ENCODE results near the gene COQ10A. TPM values are rescaled to one million over a fixed set of nuclear protein-coding genes. Genes with fewer than 3 reads are reported as not detected.
"Not testable (repeated sequence)": the region's sequence is repeated elsewhere in the genome, so short reads cannot be mapped to it uniquely, and the experiment has no call there.

Gene COQ10A
- total RNA-seq, 2 experiments from 2014 or later = 19.6 to 19.7 TPM

GRCh38 chr12:56260921-56261320 is 5.8 kb upstream of the COQ10A start:
- Mint-ChIP-seq H3K4me3 (no peak overlapping the region), H3K27ac (no peak overlapping the region), H3K4me1 (ENCODE audit: low read depth) (peaks cover 22% of the 10 kb centered on the region), H3K27me3 (ENCODE audit: low read depth) (no peaks in the 10 kb centered on the region), H3K9me3 (ENCODE audit: insufficient read depth) (no peaks in the 10 kb centered on the region), H3K36me3 (ENCODE audit: low read depth) (peaks cover 3% of the 10 kb centered on the region)
- CTCF ChIA-PET = interaction anchor here (0.7 to 1.0 kb wide), 2 partner anchors 15 to 39 kb away, joined by 3 read pairs; no protein-coding TSS in a partner anchor
- ATAC-seq (no peak), DNase-seq (no peak)
- POLR2A ChIA-PET = no interaction called here

- H3K4me3 Mint-ChIP-seq = no peak overlapping the region
- no peak overlapping the region for H3K27ac Mint-ChIP-seq
- H3K27me3 Mint-ChIP-seq (ENCODE audit: low read depth) = no peaks in the 10 kb centered on the region
- no peaks in the 10 kb centered on the region for H3K9me3 Mint-ChIP-seq (ENCODE audit: insufficient read depth)
- DNase-seq (no peak), ATAC-seq (no peak)
- CTCF ChIA-PET = interaction anchor here (1.0 kb wide), 1 partner anchor 14 kb away, joined by 3 read pairs; no protein-coding TSS in a partner anchor
- POLR2A ChIA-PET = no interaction called here
- H3K36me3 Mint-ChIP-seq (ENCODE audit: low read depth) = no peaks in the 10 kb centered on the region
- peaks cover 20% of the 10 kb centered on the region for H3K4me1 Mint-ChIP-seq (ENCODE audit: low read depth)
Measured at GRCh38 chr12:56261503-56262232, 5.1 kb upstream of the COQ10A start.

DNA sequence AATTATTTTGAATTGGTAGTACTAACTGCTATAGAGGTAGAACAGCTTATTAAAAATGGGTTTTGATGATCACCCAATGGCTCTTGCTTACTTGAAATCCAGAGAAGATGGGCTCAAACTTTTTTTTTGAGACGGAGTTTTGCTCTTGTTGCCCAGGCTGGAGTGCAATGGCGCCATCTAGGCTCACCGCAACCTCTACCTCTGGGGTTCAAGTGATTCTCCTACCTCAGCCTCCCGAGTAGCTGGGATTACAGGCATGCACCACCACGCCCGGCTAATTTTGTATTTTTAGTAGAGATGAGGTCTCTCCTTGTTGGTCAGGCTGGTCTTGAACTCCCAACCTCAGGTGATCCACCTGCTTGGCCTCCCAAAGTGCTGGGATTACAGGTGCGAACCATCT is 3.8 kb upstream of the COQ10A start:
- not testable (repeated sequence) for H3K36me3 Mint-ChIP-seq (ENCODE audit: low read depth)

GRCh38 chr12:56266068-56266692 is 562 bp upstream of the COQ10A start:
- peaks cover 19% of the 10 kb centered on the region for H3K36me3 Mint-ChIP-seq (ENCODE audit: low read depth)
- peaks cover 18% of the 10 kb centered on the region for H3K4me1 Mint-ChIP-seq (ENCODE audit: low read depth)
- H3K27me3 Mint-ChIP-seq (ENCODE audit: low read depth); H3K9me3 Mint-ChIP-seq (ENCODE audit: insufficient read depth); ATAC-seq; DNase-seq: not testable (repeated sequence)
- POLR2A ChIA-PET = interaction anchor here (0.6 to 2.3 kb wide), 7 partner anchors 9 to 97 kb away, joined by 3 to 9 read pairs (median 3); partner anchors contain the start of genes CNPY2 and RNF41
- peak overlapping the region; percentile 93 for H3K4me3 Mint-ChIP-seq
- CTCF ChIA-PET = interaction anchor here (0.8 to 4.1 kb wide), 14 partner anchors 8 to 528 kb away, joined by 3 to 18 read pairs (median 6); partner anchors contain the start of genes ANKRD52, RNF41 and SMARCC2
- peak overlapping the region; percentile 95 for H3K27ac Mint-ChIP-seq

More for the DNA sequence above, 3.8 kb upstream of the COQ10A start:
- ATAC-seq; H3K9me3 Mint-ChIP-seq (ENCODE audit: insufficient read depth); H3K27me3 Mint-ChIP-seq (ENCODE audit: low read depth); DNase-seq; POLR2A ChIA-PET; H3K27ac Mint-ChIP-seq; H3K4me3 Mint-ChIP-seq: not testable (repeated sequence)
- peaks cover 23% of the 10 kb centered on the region for H3K4me1 Mint-ChIP-seq (ENCODE audit: low read depth)
- CTCF ChIA-PET = interaction anchor here (0.7 to 1.6 kb wide), 4 partner anchors 16 to 1313 kb away, joined by 3 to 5 read pairs (median 3); partner anchors contain the start of gene RNF41

GRCh38 chr12:56267443-56268071 is 815 bp downstream of the COQ10A start:
- DNase-seq (no peak), ATAC-seq (no peak)
- peaks cover 30% of the 10 kb centered on the region for H3K36me3 Mint-ChIP-seq (ENCODE audit: low read depth)
- POLR2A ChIA-PET = interaction anchor here (0.6 to 2.3 kb wide), 6 partner anchors 8 to 1423 kb away, joined by 3 to 9 read pairs (median 6); partner anchors contain the start of genes CNPY2, IL23A, RNF41 and STAT2
- peak overlapping the region; percentile 93 for H3K4me3 Mint-ChIP-seq
- no peaks in the 10 kb centered on the region for H3K9me3 Mint-ChIP-seq (ENCODE audit: insufficient read depth)
- no peaks in the 10 kb centered on the region for H3K27me3 Mint-ChIP-seq (ENCODE audit: low read depth)
- peaks cover 18% of the 10 kb centered on the region for H3K4me1 Mint-ChIP-seq (ENCODE audit: low read depth)
- CTCF ChIA-PET = interaction anchor here (0.6 to 4.1 kb wide), 12 partner anchors 9 to 530 kb away, joined by 3 to 18 read pairs (median 4); partner anchors contain the start of genes ANKRD52, CNPY2, RNF41 and SMARCC2
- peak overlapping the region; percentile 95 for H3K27ac Mint-ChIP-seq

GRCh38 chr12:56271031-56271430 is 4.3 kb downstream of the COQ10A start:
- ATAC-seq = no peak
- H3K36me3 Mint-ChIP-seq (ENCODE audit: low read depth) = peaks cover 55% of the 10 kb centered on the region
- no peaks in the 10 kb centered on the region for H3K9me3 Mint-ChIP-seq (ENCODE audit: insufficient read depth)
- peaks cover 15% of the 10 kb centered on the region for H3K4me1 Mint-ChIP-seq (ENCODE audit: low read depth)
- H3K27ac Mint-ChIP-seq = no peak overlapping the region
- no peak for DNase-seq
- H3K4me3 Mint-ChIP-seq = no peak overlapping the region
- H3K27me3 Mint-ChIP-seq (ENCODE audit: low read depth) = no peaks in the 10 kb centered on the region
- ChIA-PET CTCF (interaction anchor here (0.9 to 3.3 kb wide), 3 partner anchors 19 to 82 kb away, joined by 4 to 12 read pairs (median 5); partner anchors contain the start of gene SMARCC2), POLR2A (interaction anchor here (0.5 kb wide), 1 partner anchor 1154 kb away, joined by 3 read pairs; no protein-coding TSS in a partner anchor)

- H3K27ac Mint-ChIP-seq; ATAC-seq; CTCF ChIA-PET; H3K4me3 Mint-ChIP-seq; DNase-seq; H3K27me3 Mint-ChIP-seq (ENCODE audit: low read depth); H3K9me3 Mint-ChIP-seq (ENCODE audit: insufficient read depth); H3K4me1 Mint-ChIP-seq (ENCODE audit: low read depth): not testable (repeated sequence)
- POLR2A ChIA-PET = interaction anchor here (1.0 kb wide), 1 partner anchor 10 kb away, joined by 3 read pairs; no protein-coding TSS in a partner anchor
- H3K36me3 Mint-ChIP-seq (ENCODE audit: low read depth) = peaks cover 58% of the 10 kb centered on the region
Measured at GRCh38 chr12:56272468-56272867, 5.7 kb downstream of the COQ10A start.

- DNase-seq (no peak), ATAC-seq (no peak)
- no peaks in the 10 kb centered on the region for H3K4me1 Mint-ChIP-seq (ENCODE audit: low read depth)
- CTCF ChIA-PET = interaction anchor here (1.2 kb wide), 1 partner anchor 36 kb away, joined by 3 read pairs; no protein-coding TSS in a partner anchor
- POLR2A ChIA-PET = no interaction called here
- H3K4me3 Mint-ChIP-seq = no peak overlapping the region
- H3K9me3 Mint-ChIP-seq (ENCODE audit: insufficient read depth) = no peaks in the 10 kb centered on the region
- H3K27me3 Mint-ChIP-seq (ENCODE audit: low read depth) = no peaks in the 10 kb centered on the region
- H3K36me3 Mint-ChIP-seq (ENCODE audit: low read depth) = peaks cover 60% of the 10 kb centered on the region
- no peak overlapping the region for H3K27ac Mint-ChIP-seq
Measured at GRCh38 chr12:56274299-56274698, 7.6 kb downstream of the COQ10A start.

DNA sequence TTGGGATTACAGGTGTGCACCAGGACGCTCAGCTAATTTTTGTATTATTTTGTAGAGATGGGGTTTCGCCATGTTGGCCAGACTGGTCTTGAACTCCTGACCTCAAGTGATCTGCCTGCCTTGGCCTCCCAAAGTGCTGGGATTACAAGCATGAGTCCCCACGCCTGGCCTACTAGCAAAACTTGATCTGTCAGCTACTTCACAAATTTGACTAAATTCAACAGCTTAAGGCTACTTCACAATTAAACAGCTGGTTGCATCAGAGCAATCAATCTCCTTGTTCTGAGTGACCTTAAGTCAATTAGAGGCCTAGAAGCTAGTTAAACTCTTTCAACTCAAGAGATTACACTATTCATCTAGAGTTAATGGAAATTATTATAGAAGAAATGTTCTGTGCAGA is 12.2 kb downstream of the COQ10A start:
- no peak overlapping the region for H3K4me3 Mint-ChIP-seq
- no peaks in the 10 kb centered on the region for H3K9me3 Mint-ChIP-seq (ENCODE audit: insufficient read depth)
- ChIA-PET POLR2A (interaction anchor here (1.3 kb wide), 1 partner anchor 13 kb away, joined by 4 read pairs; no protein-coding TSS in a partner anchor), CTCF (interaction anchor here (1.0 to 1.6 kb wide), 4 partner anchors 12 to 185 kb away, joined by 3 to 4 read pairs (median 4); partner anchors contain the start of gene COQ10A)
- H3K4me1 Mint-ChIP-seq (ENCODE audit: low read depth) = no peaks in the 10 kb centered on the region
- no peak for ATAC-seq
- H3K27ac Mint-ChIP-seq = no peak overlapping the region
- DNase-seq = no peak
- H3K36me3 Mint-ChIP-seq (ENCODE audit: low read depth) = peaks cover 55% of the 10 kb centered on the region
- no peaks in the 10 kb centered on the region for H3K27me3 Mint-ChIP-seq (ENCODE audit: low read depth)

DNA sequence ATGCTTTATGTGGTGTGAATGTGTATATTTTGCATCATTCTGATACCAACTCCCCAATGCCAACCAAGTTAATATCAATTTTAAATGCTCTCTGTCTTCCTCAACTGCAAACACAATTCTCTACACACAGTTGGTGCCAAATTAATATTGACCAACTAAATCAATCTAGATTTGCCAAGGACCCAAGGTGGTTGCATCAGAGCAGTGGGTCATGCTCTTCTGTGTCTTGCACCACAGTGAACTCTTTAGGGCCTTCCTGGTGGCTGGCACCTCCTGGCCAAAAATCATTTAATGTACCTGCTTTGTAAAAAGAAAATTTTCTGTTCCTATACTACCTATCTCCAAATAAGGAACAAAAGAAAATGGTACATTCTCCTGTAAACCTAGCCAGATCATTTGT is 14.1 kb downstream of the COQ10A start:
- Mint-ChIP-seq H3K36me3 (ENCODE audit: low read depth) (peaks cover 46% of the 10 kb centered on the region), H3K4me3 (no peak overlapping the region), H3K9me3 (ENCODE audit: insufficient read depth) (no peaks in the 10 kb centered on the region), H3K27me3 (ENCODE audit: low read depth) (no peaks in the 10 kb centered on the region), H3K27ac (no peak overlapping the region), H3K4me1 (ENCODE audit: low read depth) (no peaks in the 10 kb centered on the region)
- ChIA-PET CTCF (no interaction called here), POLR2A (no interaction called here)
- no peak for ATAC-seq
- no peak for DNase-seq

DNA sequence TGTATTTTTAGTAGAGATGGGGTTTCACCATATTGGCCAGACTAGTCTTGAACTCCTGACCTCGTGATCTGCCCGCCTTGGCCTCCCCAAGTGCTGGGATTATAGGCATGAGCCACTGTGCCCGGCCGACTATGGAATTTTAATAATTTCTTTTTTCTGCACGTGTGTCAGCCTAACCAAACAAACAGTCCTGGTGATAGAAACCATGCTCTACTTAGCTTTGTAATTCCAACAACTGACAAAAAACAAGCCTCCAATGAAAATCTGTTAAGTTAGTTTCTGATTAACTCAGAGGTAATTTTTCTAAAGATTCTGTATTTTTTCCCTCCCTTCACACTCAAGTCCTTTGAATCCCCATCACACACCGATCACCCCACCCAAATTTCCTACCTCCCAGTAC is 15.3 kb downstream of the COQ10A start:
- H3K36me3 Mint-ChIP-seq (ENCODE audit: low read depth) = peaks cover 50% of the 10 kb centered on the region
- no peak overlapping the region for H3K27ac Mint-ChIP-seq
- ChIA-PET CTCF (no interaction called here), POLR2A (no interaction called here)
- no peak overlapping the region for H3K4me3 Mint-ChIP-seq
- no peaks in the 10 kb centered on the region for H3K27me3 Mint-ChIP-seq (ENCODE audit: low read depth)
- DNase-seq = no peak
- H3K9me3 Mint-ChIP-seq (ENCODE audit: insufficient read depth) = no peaks in the 10 kb centered on the region
- no peak for ATAC-seq
- H3K4me1 Mint-ChIP-seq (ENCODE audit: low read depth) = peaks cover 3% of the 10 kb centered on the region

Measured in activated CD8-positive, alpha-beta T cell treated with anti-CD3 and anti-CD28 coated beads, Interleukin-2, amount 10 ng/mL, durations not matched to agents 7 days and 5 days (primary cell).